ENCODE results near the gene MLPH.

- TF ChIP-seq EZH2 (IDR thresholded peaks at IDR 0.05; ENCODE audit: insufficient read depth, poor library complexity, severe bottlenecking) (no peak), EZH2phosphoT487 (IDR thresholded peaks at IDR 0.05; ENCODE audit: insufficient read depth, low read depth) (no peak)
Measured at GRCh38 chr2:237563816-237564215, 76.8 kb downstream of the MLPH start.

Measured in GM23248 (cell line).